Left lobe of liver (tissue), 2 donors: ENCODE data around the gene MLC1. TPM values are rescaled to one million over a fixed set of nuclear protein-coding genes. Genes with fewer than 3 reads are reported as not detected.

Experiments
- ATAC-seq: fragments of 200-7000 bp; cut with Tn5 transposase; one replicate; pipeline ENCODE4 v1.9.1; 2020; ENCODE audit warnings: mild to moderate bottlenecking, moderate library complexity
- DNase-seq: peaks from one replicate; pipeline ENCODE4 v3.0.0-alpha.2; 2020; ENCODE audit warnings: low spot score
- total RNA-seq: library from RNA; stranded (reverse); gene quantifications from one replicate; pipeline ENCODE4 v1.2.1, GENCODE V29; 2021
- donor health status: DM: no; HTN: no; CAD: no; lungs with moderate emphysema.
- donor health status: DM: no; HTN: yes; CAD: no.

Gene MLC1
- total RNA-seq, 1 donor from 2014 or later: not detected

- no peak for ATAC-seq
- DNase-seq: no peak
Measured at GRCh38 chr22:50039669-50040443, 45.4 kb downstream of the MLC1 start.

DNA sequence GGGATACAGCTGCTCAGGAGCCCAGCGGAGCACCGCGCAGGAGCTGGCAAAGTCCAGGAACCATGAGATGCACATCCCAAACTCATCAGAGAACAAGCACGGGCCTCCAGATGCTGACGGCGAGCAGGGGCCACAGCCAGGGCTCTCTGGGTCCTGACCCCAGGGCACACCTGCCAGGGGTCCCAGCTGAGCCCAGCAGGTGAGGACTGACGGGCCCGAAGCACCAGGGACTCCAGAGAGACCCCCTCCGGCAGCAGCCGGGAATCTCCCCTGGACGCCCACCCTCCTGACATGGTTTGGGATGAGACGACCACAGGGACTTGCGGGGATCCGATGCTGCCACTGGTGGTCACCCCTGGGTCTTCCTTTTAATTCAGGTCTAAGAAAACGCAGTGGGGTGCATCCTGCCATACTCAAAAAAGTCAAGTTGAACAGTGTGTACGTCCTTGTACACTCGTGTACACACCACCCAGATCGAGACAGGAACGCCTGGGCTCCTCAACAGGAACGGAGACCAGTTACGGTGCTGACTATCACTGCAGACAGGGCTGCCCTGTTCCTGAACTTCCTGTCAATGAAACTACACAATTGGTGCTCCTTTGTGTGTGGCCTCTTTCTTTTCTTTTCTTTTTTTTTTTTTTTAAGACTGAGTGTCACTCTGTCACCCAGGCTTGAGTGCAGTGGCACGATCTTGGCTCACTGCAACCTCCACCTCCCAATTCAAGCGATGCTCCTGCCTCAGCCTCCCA lies 49.1 kb downstream of the MLC1 start:
- ATAC-seq: no peak
- DNase-seq: no peak

DNA sequence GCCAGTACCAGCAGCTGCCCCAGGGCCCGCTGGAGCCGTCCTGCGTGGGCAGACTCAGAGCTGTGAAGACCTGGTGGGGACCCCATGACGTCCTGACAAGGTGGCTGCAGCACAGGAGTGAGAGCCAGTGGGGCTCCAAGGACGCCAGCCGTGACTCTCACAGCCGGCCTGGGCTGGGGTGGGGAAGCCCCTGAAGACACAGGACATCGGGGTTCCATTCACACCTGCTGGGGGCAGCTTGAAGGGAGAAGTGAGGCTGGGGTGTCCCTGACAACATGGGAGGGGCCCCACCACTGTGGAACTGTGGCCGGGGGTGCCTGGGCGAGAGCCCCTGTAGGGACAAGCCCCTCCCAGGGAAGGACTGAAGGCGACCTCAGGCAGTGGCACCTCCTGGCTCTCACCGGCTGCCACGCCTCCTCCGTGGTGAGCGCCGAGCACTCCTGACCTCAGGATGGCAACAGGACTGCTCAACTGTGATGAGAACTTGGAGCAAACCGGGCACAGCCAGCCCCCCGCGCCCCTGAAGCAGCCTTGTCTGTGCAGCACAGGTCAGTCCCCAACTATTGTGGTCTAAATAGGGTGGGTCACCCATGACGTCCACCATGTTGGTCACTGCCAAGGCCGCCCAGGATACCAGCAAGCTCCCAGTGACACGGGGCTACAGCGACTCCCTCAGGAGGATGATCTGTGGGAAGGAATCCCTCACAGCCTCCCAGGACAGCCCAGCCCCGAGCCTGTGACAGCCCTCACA lies 49.9 kb downstream of the MLC1 start:
- ATAC-seq (no peak), DNase-seq (no peak)

GRCh38 chr22:50034126-50035081 lies 50.8 kb downstream of the MLC1 start:
- DNase-seq: no peak

DNA sequence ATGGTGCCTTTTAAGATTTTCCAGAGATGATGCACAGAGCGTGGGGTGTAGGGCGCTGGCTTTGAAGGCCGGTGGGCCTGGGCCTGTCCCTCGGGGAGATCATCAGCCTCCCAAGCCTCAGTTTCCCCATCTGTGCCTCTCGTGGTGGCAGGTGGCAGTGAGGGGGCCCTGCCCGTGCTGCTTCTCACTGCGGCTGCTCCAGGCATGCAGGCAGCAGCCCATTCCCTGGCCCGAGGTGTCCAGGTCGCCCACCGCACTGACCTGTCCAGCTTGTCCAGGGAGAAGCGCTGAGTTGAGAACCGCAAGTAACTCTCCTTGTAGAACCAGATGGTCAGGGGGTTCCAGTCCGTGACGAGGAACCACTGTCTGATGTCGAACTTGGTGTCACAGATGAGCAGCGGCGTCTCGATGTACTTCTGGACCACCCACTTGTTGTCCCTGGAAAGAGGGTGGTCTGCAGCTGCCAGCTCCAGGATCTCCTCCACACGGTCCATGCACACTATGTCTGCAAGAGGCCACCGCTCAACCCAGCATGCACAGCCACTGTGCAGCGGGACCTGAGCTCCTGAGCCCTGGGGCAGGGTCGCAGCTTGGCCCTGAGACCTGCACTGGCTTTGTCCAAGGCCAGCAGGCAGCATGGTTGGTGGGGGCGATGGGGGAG lies 52.2 kb downstream of the MLC1 start:
- DNase-seq: no peak
- no peak for ATAC-seq

More at GRCh38 chr22:50034126-50035081, 50.8 kb downstream of the MLC1 start:
- no peak for ATAC-seq

- DNase-seq (no peak), ATAC-seq (no peak)
Measured at GRCh38 chr22:50032109-50032871, 52.9 kb downstream of the MLC1 start.

DNA sequence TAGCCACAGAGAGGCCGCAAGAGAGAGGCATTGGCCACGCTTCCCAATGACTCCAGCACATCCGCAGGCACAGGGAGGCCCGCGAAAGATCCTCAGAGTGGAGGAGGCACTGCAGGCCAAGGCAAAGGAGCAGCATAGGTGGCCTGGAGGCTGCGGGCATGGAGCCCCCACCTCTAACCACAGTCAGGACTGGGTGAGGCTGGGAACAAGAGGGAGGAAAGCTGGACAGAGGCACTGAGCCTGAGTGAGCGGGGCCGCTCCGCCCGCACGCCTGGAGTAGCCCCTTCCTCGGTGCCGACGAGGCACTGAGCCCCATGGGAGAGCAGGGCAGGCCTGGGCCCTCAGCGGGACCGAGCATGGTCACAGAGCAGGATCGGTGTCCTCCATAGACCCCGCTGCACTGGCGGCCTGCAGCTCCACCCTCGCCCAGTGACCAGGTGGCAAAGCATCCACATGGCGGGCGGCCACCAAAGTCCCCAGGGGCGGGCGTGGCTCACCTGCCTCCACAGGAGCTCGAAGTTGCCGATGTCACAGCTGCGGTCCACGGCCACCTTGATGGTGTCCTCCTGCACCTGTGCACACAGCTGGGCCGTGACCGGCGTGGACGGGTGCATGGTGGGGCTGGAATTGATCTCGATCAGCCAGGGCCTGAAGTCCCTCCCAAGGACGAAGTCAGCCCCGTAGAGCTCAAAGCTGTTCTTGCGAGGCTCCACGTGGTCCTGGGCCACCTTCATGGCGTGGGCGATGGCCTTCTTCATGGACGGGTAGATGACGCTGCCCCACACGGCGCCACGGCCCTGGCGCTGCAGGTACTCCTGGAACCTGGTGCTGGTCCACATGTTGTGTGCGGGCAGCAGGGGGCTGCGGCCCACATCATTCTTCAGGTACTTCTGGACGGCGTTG lies 53.8 kb downstream of the MLC1 start:
- DNase-seq (no peak), ATAC-seq (no peak)

GRCh38 chr22:50030297-50031188 lies 54.7 kb downstream of the MLC1 start:
- ATAC-seq (peak; percentile 91), DNase-seq (peak; percentile 73)

DNA sequence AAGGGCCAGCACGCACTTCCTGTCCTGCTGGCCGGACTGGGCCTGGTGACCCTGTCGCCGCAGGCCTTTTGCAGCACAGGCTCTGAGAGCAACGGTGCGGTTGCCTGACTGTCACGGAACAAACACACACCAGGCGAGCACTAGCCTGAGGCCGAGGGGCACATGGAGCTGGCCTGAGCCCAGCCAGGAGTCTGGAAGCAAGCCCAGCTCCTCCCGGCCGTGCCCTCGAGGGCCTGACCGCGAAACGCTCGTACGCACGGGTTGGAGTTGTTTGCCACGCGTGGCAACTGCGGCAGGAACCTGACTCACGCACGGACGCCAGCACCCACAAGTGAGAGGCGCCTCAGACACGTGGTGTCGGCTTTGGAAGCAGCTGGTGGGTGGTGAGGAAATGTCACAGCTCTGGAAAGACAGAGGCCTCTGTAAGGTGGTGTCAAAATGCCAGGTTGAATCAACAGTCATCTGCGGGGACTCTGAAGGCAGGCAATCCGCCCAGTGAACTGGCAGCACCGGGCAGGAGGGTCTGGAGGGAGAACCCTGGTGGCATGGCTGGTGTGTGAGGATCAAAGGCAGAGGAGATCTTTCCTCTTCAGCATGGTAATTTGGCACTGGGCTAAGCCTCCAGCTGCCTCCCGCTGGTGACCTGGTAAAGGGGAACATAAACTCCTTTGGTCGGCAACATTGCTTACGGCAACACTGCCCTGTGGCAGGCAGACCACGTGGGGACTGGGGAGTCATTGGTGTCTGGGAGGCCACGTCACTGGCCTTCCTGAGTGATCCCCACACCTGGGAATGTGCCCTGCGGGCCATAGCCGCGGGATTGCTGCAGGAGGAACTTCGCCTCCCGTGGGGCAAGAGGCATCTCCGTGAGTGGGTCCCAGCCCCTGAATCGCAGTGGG lies 57.3 kb downstream of the MLC1 start:
- peak; percentile 30 for ATAC-seq
- DNase-seq: no peak

DNA sequence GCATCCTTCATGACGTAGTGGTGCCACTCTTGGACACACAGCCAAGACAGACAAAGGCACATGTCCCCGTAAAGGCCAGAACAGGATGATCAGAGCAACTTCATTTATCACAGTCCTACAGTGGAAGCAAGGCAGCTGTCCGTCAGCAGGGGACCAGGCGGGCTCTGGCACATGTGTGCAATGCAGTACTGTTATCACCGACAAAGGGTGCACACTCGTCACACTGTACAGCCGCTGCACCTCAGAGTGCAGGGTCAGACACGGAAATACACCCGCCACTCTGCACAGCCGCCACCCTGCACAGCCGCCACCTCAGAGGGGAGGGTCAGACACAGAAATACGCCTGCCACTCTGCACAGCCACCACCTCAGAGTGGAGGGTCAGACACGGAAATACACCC lies 59.2 kb downstream of the MLC1 start:
- ATAC-seq (no peak), DNase-seq (no peak)

GRCh38 chr22:50022171-50022819 lies 62.9 kb downstream of the MLC1 start:
- ATAC-seq (no peak), DNase-seq (no peak)

- ATAC-seq (no peak), DNase-seq (no peak)
Measured at GRCh38 chr22:50020606-50021005, 64.6 kb downstream of the MLC1 start.

DNA sequence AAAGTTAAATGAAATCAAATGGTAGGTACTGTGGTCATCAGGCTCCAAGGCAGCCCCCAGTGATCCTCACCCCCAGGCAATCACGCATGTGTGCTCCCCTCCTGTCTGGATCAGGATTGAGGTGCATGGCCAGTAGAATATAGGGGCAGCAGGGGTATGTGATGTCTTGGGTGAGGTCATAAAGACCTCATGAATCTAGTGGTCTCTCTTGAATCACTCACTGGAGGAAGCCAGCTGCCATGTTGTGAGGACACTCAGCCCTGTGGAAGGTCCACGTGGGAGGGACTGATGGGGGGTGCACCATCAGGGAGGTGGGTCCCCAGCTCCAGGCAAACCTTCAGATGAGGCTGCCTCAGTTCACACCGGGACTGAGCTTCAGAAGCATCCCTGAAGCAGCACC lies 65.9 kb downstream of the MLC1 start:
- DNase-seq: no peak
- ATAC-seq: no peak

DNA sequence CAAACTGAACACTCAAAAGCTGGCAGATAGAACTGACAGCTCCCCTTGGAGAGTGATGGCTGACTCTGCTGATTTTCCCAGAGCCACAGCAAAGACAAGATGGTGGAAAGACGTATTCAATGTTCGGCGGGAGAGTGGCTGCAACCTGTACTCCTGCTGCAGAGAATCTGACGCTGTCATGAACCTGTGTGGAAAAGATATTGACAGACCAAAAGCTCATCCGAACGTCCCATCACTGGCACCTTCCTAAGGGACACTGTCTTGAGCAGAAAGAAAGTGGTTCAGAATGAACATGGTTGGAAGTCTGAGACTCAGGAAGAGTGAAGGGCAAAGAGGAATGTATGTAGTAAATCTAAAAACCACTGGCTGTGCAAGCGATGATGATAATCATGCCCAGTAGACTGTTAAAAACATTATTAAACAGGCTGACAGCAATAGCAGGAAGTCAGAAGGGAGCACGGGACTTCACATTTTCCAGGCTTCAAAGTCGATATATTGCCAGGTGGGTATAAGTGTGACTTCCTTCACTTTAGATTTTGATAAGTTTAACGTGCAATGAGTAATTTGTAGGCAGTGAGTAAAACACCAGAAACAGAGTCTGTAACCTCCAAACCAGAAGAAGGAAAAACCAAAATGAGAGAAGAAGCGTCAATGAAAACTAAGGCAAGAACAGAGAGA lies 66.5 kb downstream of the MLC1 start:
- no peak for DNase-seq
- ATAC-seq: no peak

DNA sequence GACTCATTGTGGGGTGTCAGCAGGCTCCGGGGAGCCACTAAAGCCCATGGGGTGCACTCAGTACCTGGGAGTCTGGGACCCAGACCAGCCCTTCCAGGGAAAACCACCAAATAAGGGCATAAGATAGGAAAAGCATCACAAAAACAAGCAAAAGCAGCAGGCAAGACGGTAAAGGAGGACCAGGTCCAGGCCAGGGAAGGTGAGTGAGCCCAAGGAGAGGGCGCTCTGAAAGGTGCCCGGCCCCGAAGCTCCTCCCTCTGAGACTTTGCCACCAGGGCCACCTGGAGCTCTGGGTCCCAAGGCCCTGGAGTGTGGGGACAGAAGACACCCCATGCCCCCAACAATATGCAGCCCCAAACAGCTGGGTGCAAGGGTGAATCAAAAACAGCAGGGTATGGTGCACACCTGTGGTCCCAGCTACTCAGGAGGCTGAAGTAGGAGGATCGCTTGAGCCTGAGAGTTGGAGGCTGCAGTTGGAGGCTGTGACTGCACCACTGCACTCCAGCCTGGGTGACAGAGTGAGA lies 67.5 kb downstream of the MLC1 start:
- no peak for ATAC-seq
- no peak for DNase-seq
